ENCODE measurements around the gene COL5A1.

The COL5A1 gene

DNA sequence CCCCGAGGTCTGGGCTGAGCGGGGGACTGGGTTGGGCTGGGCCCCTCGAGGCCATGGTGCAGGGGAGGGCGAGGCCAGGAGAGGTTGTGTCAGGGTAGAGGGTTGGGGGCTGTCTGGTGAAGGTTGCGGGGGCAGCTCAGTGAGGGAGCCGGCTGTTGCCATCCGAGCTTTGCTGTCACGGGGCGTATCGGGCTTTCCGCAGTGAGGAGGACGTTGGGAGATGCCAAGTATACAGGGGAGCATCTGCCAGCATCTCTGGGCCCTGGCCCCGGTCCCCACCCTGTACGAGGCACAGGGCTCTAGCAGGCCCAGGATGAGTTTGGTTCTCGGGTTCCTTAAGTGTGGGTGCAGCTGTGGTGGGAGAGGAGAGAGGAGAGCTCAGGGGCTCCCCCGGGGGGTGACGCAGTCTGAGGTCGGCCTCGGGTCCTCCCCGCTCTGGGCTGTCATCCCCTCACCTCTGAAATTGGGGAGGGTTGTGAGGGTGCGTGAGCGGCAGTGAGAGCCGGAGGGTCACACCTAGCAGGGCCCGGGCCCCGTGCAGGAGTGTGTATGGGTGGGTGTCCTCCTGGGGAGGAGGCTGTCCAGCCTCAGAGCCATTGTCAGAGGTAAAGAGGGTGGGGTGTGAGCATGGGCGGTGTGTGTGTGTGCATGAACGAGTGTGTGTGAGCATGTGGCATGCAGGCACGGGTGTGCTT is 87.3 kb downstream of the COL5A1 start:
- no peak overlapping the region for H3K27ac ChIP-seq (replicated peaks)
- no peak overlapping the region for H3K4me3 ChIP-seq (replicated peaks; ENCODE audit: insufficient read depth, low read length)
- TF ChIP-seq, protein P1, sequence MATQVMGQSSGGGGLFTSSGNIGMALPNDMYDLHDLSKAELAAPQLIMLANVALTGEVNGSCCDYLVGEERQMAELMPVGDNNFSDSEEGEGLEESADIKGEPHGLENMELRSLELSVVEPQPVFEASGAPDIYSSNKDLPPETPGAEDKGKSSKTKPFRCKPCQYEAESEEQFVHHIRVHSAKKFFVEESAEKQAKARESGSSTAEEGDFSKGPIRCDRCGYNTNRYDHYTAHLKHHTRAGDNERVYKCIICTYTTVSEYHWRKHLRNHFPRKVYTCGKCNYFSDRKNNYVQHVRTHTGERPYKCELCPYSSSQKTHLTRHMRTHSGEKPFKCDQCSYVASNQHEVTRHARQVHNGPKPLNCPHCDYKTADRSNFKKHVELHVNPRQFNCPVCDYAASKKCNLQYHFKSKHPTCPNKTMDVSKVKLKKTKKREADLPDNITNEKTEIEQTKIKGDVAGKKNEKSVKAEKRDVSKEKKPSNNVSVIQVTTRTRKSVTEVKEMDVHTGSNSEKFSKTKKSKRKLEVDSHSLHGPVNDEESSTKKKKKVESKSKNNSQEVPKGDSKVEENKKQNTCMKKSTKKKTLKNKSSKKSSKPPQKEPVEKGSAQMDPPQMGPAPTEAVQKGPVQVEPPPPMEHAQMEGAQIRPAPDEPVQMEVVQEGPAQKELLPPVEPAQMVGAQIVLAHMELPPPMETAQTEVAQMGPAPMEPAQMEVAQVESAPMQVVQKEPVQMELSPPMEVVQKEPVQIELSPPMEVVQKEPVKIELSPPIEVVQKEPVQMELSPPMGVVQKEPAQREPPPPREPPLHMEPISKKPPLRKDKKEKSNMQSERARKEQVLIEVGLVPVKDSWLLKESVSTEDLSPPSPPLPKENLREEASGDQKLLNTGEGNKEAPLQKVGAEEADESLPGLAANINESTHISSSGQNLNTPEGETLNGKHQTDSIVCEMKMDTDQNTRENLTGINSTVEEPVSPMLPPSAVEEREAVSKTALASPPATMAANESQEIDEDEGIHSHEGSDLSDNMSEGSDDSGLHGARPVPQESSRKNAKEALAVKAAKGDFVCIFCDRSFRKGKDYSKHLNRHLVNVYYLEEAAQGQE (IDR thresholded peaks at IDR 0.05; ENCODE audit: insufficient replicate concordance, low read depth), result no peak
- TF ChIP-seq SPI1 (IDR thresholded peaks at IDR 0.05; ENCODE audit: borderline replicate concordance, low read depth) (no peak), GABPA (IDR thresholded peaks at IDR 0.05; ENCODE audit: low read depth) (no peak), POLR2AphosphoS5 (IDR thresholded peaks at IDR 0.05; ENCODE audit: low read depth) (no peak)
- TF ChIP-seq, protein P2, sequence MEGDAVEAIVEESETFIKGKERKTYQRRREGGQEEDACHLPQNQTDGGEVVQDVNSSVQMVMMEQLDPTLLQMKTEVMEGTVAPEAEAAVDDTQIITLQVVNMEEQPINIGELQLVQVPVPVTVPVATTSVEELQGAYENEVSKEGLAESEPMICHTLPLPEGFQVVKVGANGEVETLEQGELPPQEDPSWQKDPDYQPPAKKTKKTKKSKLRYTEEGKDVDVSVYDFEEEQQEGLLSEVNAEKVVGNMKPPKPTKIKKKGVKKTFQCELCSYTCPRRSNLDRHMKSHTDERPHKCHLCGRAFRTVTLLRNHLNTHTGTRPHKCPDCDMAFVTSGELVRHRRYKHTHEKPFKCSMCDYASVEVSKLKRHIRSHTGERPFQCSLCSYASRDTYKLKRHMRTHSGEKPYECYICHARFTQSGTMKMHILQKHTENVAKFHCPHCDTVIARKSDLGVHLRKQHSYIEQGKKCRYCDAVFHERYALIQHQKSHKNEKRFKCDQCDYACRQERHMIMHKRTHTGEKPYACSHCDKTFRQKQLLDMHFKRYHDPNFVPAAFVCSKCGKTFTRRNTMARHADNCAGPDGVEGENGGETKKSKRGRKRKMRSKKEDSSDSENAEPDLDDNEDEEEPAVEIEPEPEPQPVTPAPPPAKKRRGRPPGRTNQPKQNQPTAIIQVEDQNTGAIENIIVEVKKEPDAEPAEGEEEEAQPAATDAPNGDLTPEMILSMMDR (IDR thresholded peaks at IDR 0.05; ENCODE audit: insufficient read depth, low read length), result no peak
- no peak for DNase-seq (ENCODE audit: low read depth in 1 of 2, low spot score in 1 of 2)
- no peaks in the 10 kb centered on the region for H3K27me3 ChIP-seq (ENCODE audit: insufficient read depth, poor library complexity, severe bottlenecking)

DNA sequence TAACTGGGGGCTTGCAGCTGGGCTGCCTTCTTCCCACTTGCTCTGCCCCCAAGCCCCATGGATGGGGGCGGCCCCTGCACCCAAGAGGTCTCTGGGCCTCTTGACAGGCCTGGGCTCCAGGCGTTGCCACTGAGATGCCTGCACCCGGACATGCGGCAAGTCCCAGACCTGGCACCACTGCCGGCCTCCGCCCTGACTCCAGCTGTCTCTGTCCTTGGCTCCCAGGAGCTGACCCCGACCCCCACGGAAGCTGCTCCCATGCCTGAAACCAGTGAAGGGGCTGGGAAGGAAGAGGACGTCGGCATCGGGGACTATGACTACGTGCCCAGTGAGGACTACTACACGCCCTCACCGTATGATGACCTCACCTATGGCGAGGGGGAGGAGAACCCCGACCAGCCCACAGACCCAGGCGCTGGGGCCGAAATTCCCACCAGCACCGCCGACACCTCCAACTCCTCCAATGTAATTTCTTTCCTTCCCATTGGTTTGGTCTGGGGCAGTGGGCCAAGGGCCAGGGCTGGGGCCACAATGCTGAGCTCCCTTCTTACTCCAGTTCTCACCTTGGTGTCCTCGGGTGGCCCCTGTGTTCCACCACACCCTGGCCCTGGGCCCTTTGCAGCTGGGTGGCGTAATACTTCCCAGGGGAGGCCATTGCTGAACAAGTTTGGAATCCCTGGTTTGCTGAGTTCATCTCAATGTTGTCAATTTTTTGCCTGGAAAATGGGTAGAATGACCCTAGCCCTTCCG is 88.6 kb downstream of the COL5A1 start:
- Histone ChIP-seq H3K27ac (replicated peaks) (no peak overlapping the region), H3K4me3 (replicated peaks; ENCODE audit: insufficient read depth, low read length) (no peak overlapping the region), H3K27me3 (ENCODE audit: insufficient read depth, poor library complexity, severe bottlenecking) (no peaks in the 10 kb centered on the region)
- DNase-seq (ENCODE audit: low read depth in 1 of 2, low spot score in 1 of 2), result no peak
- TF ChIP-seq, protein P1 (IDR thresholded peaks at IDR 0.05; ENCODE audit: insufficient replicate concordance, low read depth), result no peak
- no peak for TF ChIP-seq SPI1 (IDR thresholded peaks at IDR 0.05; ENCODE audit: borderline replicate concordance, low read depth)
- TF ChIP-seq POLR2AphosphoS5 (IDR thresholded peaks at IDR 0.05; ENCODE audit: low read depth), result no peak
- TF ChIP-seq GABPA (IDR thresholded peaks at IDR 0.05; ENCODE audit: low read depth), result no peak
- TF ChIP-seq, protein P2 (IDR thresholded peaks at IDR 0.05; ENCODE audit: insufficient read depth, low read length), result no peak

DNA sequence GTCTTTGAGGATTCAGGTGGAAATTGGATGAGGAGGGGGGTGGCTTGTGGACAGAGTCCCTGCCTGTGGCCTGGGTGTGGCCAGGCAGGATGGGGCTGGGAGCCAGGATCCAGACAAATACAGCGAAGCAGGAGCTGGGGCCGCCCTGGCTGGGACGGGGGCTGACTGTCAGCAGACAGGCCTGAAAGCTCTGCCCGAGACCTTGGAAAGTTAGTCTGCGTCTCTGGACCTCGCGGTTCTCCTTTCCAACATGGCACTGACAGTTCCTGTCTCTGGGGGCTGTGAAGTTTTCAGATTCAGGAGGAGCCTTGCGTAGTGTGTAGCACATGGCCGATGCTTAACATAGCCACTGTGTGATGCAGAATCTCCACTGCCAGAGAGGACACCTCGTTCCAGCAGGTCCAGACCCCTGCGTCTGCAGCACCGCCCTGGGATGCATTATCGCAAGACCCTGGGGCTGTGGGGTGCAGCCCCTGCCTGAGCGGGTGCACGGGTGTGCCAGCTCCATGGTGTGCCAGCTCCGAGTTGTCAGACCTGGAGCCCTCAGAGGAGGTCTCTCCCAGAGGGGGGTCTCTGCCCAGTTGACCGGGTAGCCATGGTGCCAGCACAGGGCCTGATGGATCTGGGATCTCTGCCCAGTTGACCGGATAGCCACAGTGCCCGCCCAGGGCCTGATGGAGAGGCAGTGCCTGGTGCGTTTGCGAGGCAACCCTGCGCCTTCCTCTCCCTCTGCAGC is 89.3 kb downstream of the COL5A1 start:
- H3K27me3 ChIP-seq (ENCODE audit: insufficient read depth, poor library complexity, severe bottlenecking), result no peaks in the 10 kb centered on the region
- DNase-seq (ENCODE audit: low read depth in 1 of 2, low spot score in 1 of 2), result no peak
- H3K27ac ChIP-seq (replicated peaks), result no peak overlapping the region
- TF ChIP-seq POLR2AphosphoS5 (IDR thresholded peaks at IDR 0.05; ENCODE audit: low read depth), result no peak
- no peak for TF ChIP-seq SPI1 (IDR thresholded peaks at IDR 0.05; ENCODE audit: borderline replicate concordance, low read depth)
- TF ChIP-seq, protein P2 (IDR thresholded peaks at IDR 0.05; ENCODE audit: insufficient read depth, low read length), result no peak
- TF ChIP-seq, protein P1 (IDR thresholded peaks at IDR 0.05; ENCODE audit: insufficient replicate concordance, low read depth), result no peak
- no peak for TF ChIP-seq GABPA (IDR thresholded peaks at IDR 0.05; ENCODE audit: low read depth)
- H3K4me3 ChIP-seq (replicated peaks; ENCODE audit: insufficient read depth, low read length), result no peak overlapping the region

Data from HL-60 (cell line).